Amygdala (tissue), 56 donors: ENCODE data around the gene PPP2R3B.
"Not testable (repeated sequence)": the region's sequence is repeated elsewhere in the genome, so short reads cannot be mapped to it uniquely, and the experiment has no call there.

Source experiments
- DNase-seq, 56 donors: peaks; one replicate each; lab custom pipeline; 2025; lab: John Stamatoyannopoulos, UW

PPP2R3B gene

GRCh38 chrX:324664-325063, 62.0 kb downstream of the PPP2R3B start:
- not testable (repeated sequence) for DNase-seq

- no peak for DNase-seq
These were observed 62.7 kb downstream of the PPP2R3B start for GRCh38 chrX:323721-324628.

- DNase-seq, result no peak
These were observed 66.5 kb downstream of the PPP2R3B start for GRCh38 chrX:320126-320783.

- no peak for DNase-seq
These were observed 67.1 kb downstream of the PPP2R3B start for GRCh38 chrX:319579-320125.

GRCh38 chrX:318739-319578, 67.7 kb downstream of the PPP2R3B start, which contains the start of gene GTPBP6:
GTPBP6 (minus strand) TSS chrX:318796; CDS start chrX:318787, 9 bp downstream.
- DNase-seq, result no peak

GRCh38 chrX:318068-318738, 68.5 kb downstream of the PPP2R3B start:
- no peak for DNase-seq

GRCh38 chrX:317424-318067, 69.2 kb downstream of the PPP2R3B start:
- DNase-seq, result no peak

GRCh38 chrX:316351-317325, 70.1 kb downstream of the PPP2R3B start:
- no peak for DNase-seq

GRCh38 chrX:314781-315595, 71.7 kb downstream of the PPP2R3B start:
- DNase-seq, result no peak

- DNase-seq, result no peak
These were observed 72.7 kb downstream of the PPP2R3B start for GRCh38 chrX:314049-314448.

- no peak for DNase-seq
These were observed 73.2 kb downstream of the PPP2R3B start for GRCh38 chrX:313546-313945.

- DNase-seq, result no peak
These were observed 73.9 kb downstream of the PPP2R3B start for GRCh38 chrX:312621-313331.

GRCh38 chrX:311156-312129, 75.3 kb downstream of the PPP2R3B start:
- no peak for DNase-seq

GRCh38 chrX:310621-311155, 76.0 kb downstream of the PPP2R3B start:
- DNase-seq, result no peak

- DNase-seq, result no peak
These were observed 77.7 kb downstream of the PPP2R3B start for GRCh38 chrX:308821-309520.
